SH-SY5Y (cell line): Measurements from ENCODE around the gene ZNF774.

Experiments used
- GATA2 ChIP-seq: IDR thresholded peaks from 2 replicates; pipeline ENCODE4 v1.6.1; 2011; ENCODE audit warnings: mild to moderate bottlenecking, low read depth, low read length
- GATA3 ChIP-seq: IDR thresholded peaks from 2 replicates; pipeline ENCODE4 v1.6.1; 2011; ENCODE audit warnings: low read depth, mild to moderate bottlenecking, low read length, moderate library complexity

The ZNF774 gene

GRCh38 chr15:90394748-90395442 lies 42.8 kb downstream of the ZNF774 start:
- TF ChIP-seq GATA2 (no peak), GATA3 (no peak)

- no peak for TF ChIP-seq GATA2
- no peak for TF ChIP-seq GATA3
Observed at GRCh38 chr15:90396321-90396720, 44.2 kb downstream of the ZNF774 start.

GRCh38 chr15:90400005-90400758 lies 48.1 kb downstream of the ZNF774 start:
- TF ChIP-seq GATA2 (no peak), GATA3 (no peak)

- TF ChIP-seq GATA2: no peak
Observed at GRCh38 chr15:90400759-90401314, 48.8 kb downstream of the ZNF774 start.

GRCh38 chr15:90401495-90401894 lies 49.4 kb downstream of the ZNF774 start:
- TF ChIP-seq GATA2 (no peak), GATA3 (no peak)

- TF ChIP-seq GATA2 (no peak), GATA3 (no peak)
Observed at GRCh38 chr15:90402223-90402622, 50.1 kb downstream of the ZNF774 start.

GRCh38 chr15:90402767-90403166 lies 50.7 kb downstream of the ZNF774 start:
- TF ChIP-seq GATA2: no peak
- TF ChIP-seq GATA3: no peak

- no peak for TF ChIP-seq GATA3
- TF ChIP-seq GATA2: no peak
Observed at GRCh38 chr15:90405055-90405607, 53.0 kb downstream of the ZNF774 start.

- no peak for TF ChIP-seq GATA3
- no peak for TF ChIP-seq GATA2
Observed at GRCh38 chr15:90407336-90407735, 55.3 kb downstream of the ZNF774 start.

GRCh38 chr15:90407871-90408317 lies 55.8 kb downstream of the ZNF774 start:
- TF ChIP-seq GATA3: no peak

GRCh38 chr15:90408657-90409056 lies 56.6 kb downstream of the ZNF774 start:
- TF ChIP-seq GATA3: no peak
- TF ChIP-seq GATA2: no peak

GRCh38 chr15:90411176-90411575 lies 59.1 kb downstream of the ZNF774 start:
- TF ChIP-seq GATA2: no peak
- TF ChIP-seq GATA3: no peak
